Esophagus muscularis mucosa (tissue), 4 donors: Measurements from ENCODE around the gene OR3A3. TPM values are rescaled to one million over a fixed set of nuclear protein-coding genes. Genes with fewer than 3 reads are reported as not detected.
"Not testable (repeated sequence)": the region's sequence is repeated elsewhere in the genome, so short reads cannot be mapped to it uniquely, and the experiment has no call there.

Source experiments
- DNase-seq: peaks from one replicate; pipeline ENCODE4 v3.0.0-alpha.2; 2017; ENCODE audit errors: extremely low spot score
- H3K27ac ChIP-seq, 4 donors: fragments of 200-600 bp; sonication (generic); replicated peaks in 1 of 4; 1 replicate in 3 of 4; 2 replicates in 1 of 4; pipeline ENCODE4 v1.5.1; 2016 to 2019; ENCODE audit warnings: mild to moderate bottlenecking in 1 of 4
- H3K27me3 ChIP-seq, 4 donors: fragments of 200-600 bp; sonication (generic); one replicate each; pipeline versions ENCODE4 v1.5.1 to v1.6.0; 2016 to 2019
- H3K36me3 ChIP-seq, 4 donors: fragments of 200-600 bp; sonication (generic); one replicate each; pipeline ENCODE4 v1.5.1; 2016 to 2019
- H3K4me1 ChIP-seq, 4 donors: fragments of 200-600 bp; sonication (generic); one replicate each; pipeline ENCODE4 v1.5.1; 2016 to 2019
- H3K4me3 ChIP-seq, 4 donors: fragments of 200-600 bp; sonication (generic); 1 replicate in 2 of 4; 2 replicates in 2 of 4; pipeline ENCODE4 v1.5.1; 2016 to 2019; ENCODE audit warnings: mild to moderate bottlenecking in 4 of 4, moderate library complexity in 1 of 4
- H3K9me3 ChIP-seq, 4 donors: fragments of 200-600 bp; sonication (generic); 1 replicate in 3 of 4; 2 replicates in 1 of 4; pipeline ENCODE4 v1.5.1; 2016 to 2019
- CTCF ChIP-seq, 3 experiments: fragments of 200-600 bp in 2 of 3; fragments of 450-650 bp in 1 of 3; sonication (generic) in 2 of 3; IDR thresholded peaks; one replicate each; pipeline ENCODE4 v1.5.1; 2017 to 2019; ENCODE audit warnings: antibody characterized with exemption in 3 of 3, mild to moderate bottlenecking in 2 of 3, moderate library complexity in 1 of 3
- EP300 ChIP-seq: sonication (generic); formaldehyde crosslinking; IDR thresholded peaks from one replicate; pipeline ENCODE4 v1.6.1; 2017; ENCODE audit warnings: antibody characterized with exemption
- POLR2A ChIP-seq: fragments of 450-650 bp; IDR thresholded peaks from one replicate; pipeline ENCODE4 v1.6.1; 2017; ENCODE audit warnings: antibody characterized with exemption, moderate library complexity, mild to moderate bottlenecking, low read depth
- POLR2AphosphoS5 ChIP-seq, 2 donors: sonication (generic); formaldehyde crosslinking; IDR thresholded peaks; one replicate each; pipeline ENCODE4 v1.6.1; 2017; ENCODE audit warnings: antibody characterized with exemption in 2 of 2
- WGBS: methylation state at CpG from one replicate; pipeline ENCODE4 v1.1.5; 2018; 5-methylcytosine and 5-hydroxymethylcytosine counted together
- intact Hi-C: fragments of 100-400 bp; cut with DNase I; formaldehyde crosslinking; loops from one replicate; pipeline ENCODE4 v1.15.1; 2023
- total RNA-seq, 4 donors: library from RNA; depleted of rRNA; stranded (reverse); fragments of >200 nt; gene quantifications; one replicate each; pipeline versions ENCODE4 v1.1.0 to v1.2.1, GENCODE V29; 2016

The OR3A3 gene
- total RNA-seq, 4 donors from 2014 or later = not detected

- WGBS = 78% methylated on average over 4 of the region's 4 CpGs
- TF ChIP-seq POLR2AphosphoS5 (IDR thresholded peaks at IDR 0.05) (no peak), EP300 (no peak), CTCF (IDR thresholded peaks at IDR 0.05) (no peak), POLR2A (no peak)
- Histone ChIP-seq H3K36me3 (no peaks in the 10 kb centered on the region), H3K4me3 (no peak overlapping the region), H3K9me3 (peaks cover 0 to 6% (median 0%) of the 10 kb centered on the region in 4 donors), H3K27me3 (peaks cover 0 to 26% (median 12%) of the 10 kb centered on the region in 4 donors), H3K4me1 (no peaks in the 10 kb centered on the region), H3K27ac (no peak overlapping the region)
- intact Hi-C loops = no loop called here
- no peak for DNase-seq
These were observed 21.4 kb upstream of the OR3A3 start for GRCh38 chr17:3389791-3390190.

- H3K4me1 ChIP-seq, H3K4me3 ChIP-seq, H3K36me3 ChIP-seq, H3K27me3 ChIP-seq, H3K27ac ChIP-seq, H3K9me3 ChIP-seq, intact Hi-C loops, DNase-seq: not testable (repeated sequence)
- WGBS = 46% methylated on average over 6 of the region's 7 CpGs
These were observed 13.4 kb upstream of the OR3A3 start for GRCh38 chr17:3397801-3398200.

- Histone ChIP-seq H3K4me3 (no peak within 1 kb of the TSS), H3K36me3 (no peaks in the 10 kb centered on the region), H3K27me3 (peaks cover 0 to 6% (median 0%) of the 10 kb centered on the region in 4 donors), H3K27ac (no peak within 1 kb of the TSS), H3K4me1 (no peaks in the 10 kb centered on the region), H3K9me3 (no peaks in the 10 kb centered on the region)
- WGBS = 82% methylated on average over 1 of the region's 1 CpG
- intact Hi-C loops = no loop called here
- DNase-seq = no peak
- TF ChIP-seq POLR2AphosphoS5 (IDR thresholded peaks at IDR 0.05) = no peak
- no peak for TF ChIP-seq POLR2A
- TF ChIP-seq EP300 = no peak
- TF ChIP-seq CTCF (IDR thresholded peaks at IDR 0.05) = no peak
These were observed 12.9 kb upstream of the OR3A3 start, which contains the start of gene OR1E1 for GRCh38 chr17:3398310-3398709. Gene OR1E1 (minus strand): TSS chr17:3398410. CDS start chr17:3398410, 0 bp downstream.

DNA sequence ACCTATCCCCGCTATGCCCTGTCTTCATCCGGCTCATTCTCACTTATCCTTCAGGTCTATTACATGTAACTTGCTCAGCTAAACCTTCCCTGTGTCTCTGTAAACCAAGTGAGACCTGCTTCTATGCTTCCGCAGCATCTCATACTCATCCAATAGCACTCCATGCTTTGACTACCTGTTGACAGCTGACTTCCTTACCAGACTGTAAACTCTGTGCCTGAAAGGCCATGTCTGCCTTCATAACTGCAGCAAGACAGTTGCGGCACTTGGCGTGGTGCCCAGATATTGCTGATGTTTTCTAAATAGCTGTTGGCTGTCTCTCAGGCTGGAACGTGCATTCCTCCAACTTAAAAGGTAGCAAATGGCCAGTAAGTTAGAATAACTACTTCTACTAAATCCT, 11.1 kb upstream of the OR3A3 start:
- Histone ChIP-seq H3K27ac (no peak overlapping the region), H3K36me3 (no peaks in the 10 kb centered on the region), H3K9me3 (no peaks in the 10 kb centered on the region), H3K27me3 (peaks cover 0 to 6% (median 0%) of the 10 kb centered on the region in 4 donors), H3K4me1 (no peaks in the 10 kb centered on the region), H3K4me3 (no peak overlapping the region)
- WGBS = 53% methylated on average over 6 of the region's 6 CpGs
- intact Hi-C loops = no loop called here
- TF ChIP-seq POLR2A (no peak), EP300 (no peak), POLR2AphosphoS5 (IDR thresholded peaks at IDR 0.05) (no peak), CTCF (IDR thresholded peaks at IDR 0.05) (no peak)
- no peak for DNase-seq

GRCh38 chr17:3401786-3402185, 9.4 kb upstream of the OR3A3 start:
- Histone ChIP-seq H3K4me1 (no peaks in the 10 kb centered on the region), H3K36me3 (no peaks in the 10 kb centered on the region), H3K27me3 (no peaks in the 10 kb centered on the region), H3K4me3 (no peak overlapping the region), H3K27ac (no peak overlapping the region), H3K9me3 (peaks cover 0 to 17% (median 10%) of the 10 kb centered on the region in 4 donors)
- no peak for DNase-seq
- intact Hi-C loops = no loop called here
- WGBS = 60% methylated on average over 2 of the region's 2 CpGs
- TF ChIP-seq POLR2A (no peak), CTCF (IDR thresholded peaks at IDR 0.05) (no peak), POLR2AphosphoS5 (IDR thresholded peaks at IDR 0.05) (no peak), EP300 (no peak)

GRCh38 chr17:3403856-3404255, 7.3 kb upstream of the OR3A3 start:
- H3K36me3 ChIP-seq, H3K4me1 ChIP-seq, H3K27ac ChIP-seq, DNase-seq, intact Hi-C loops, H3K27me3 ChIP-seq, H3K4me3 ChIP-seq: not testable (repeated sequence)
- peaks cover 0 to 35% (median 21%) of the 10 kb centered on the region in 4 donors for H3K9me3 ChIP-seq
- WGBS = 55% methylated on average over 1 of the region's 1 CpG

GRCh38 chr17:3412216-3412615, 1.0 kb downstream of the OR3A3 start:
- H3K27me3 ChIP-seq, DNase-seq, H3K36me3 ChIP-seq, intact Hi-C loops, H3K4me1 ChIP-seq, H3K27ac ChIP-seq, H3K4me3 ChIP-seq: not testable (repeated sequence)
- peaks cover 0 to 17% (median 8%) of the 10 kb centered on the region in 4 donors for H3K9me3 ChIP-seq
- WGBS = no CpG with 5 or more reads among the region's 16 CpGs
